ENCODE data around the gene WIPF2.

The WIPF2 gene

DNA sequence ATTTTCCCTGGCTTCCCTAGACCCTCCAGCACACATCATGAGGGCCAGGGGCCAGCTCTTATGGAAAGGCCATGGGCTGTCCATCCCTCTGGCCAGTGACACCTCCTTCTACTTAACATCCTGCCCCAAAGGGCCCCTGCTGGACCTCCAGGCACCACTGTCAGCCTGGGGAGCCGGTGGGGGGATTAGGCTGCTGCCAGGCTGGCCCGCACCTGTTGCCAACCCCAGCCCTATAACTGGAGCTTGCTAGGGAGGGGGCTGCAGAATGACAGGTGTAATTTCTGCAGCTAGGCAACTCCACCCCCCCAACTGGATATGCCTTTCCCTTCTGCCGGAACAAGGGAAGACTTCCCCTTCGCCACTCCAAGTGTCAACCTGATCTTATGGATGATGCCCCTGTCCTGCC lies 102.4 kb downstream of the WIPF2 start:
- DNase-seq = no peak
- peak overlapping the region; percentile 86 for H3K27ac ChIP-seq (ENCODE audit: low read length)
- H3K4me3 ChIP-seq (ENCODE audit: low read depth in 1 of 2, low read length in 2 of 2) = peak overlapping the region in 1 of 2 experiments; percentile 50; a peak in 2 of 4 replicates
- no peak for ATAC-seq (ENCODE audit: insufficient read depth, low read depth)
- no peaks in the 10 kb centered on the region for H3K36me3 ChIP-seq (ENCODE audit: insufficient read depth, low read length)
- no peak overlapping the region for H3K9ac ChIP-seq (ENCODE audit: low read depth, low read length)
- TF ChIP-seq EZH2 (IDR thresholded peaks at IDR 0.05; ENCODE audit: borderline replicate concordance, low read depth, low read length, severe bottlenecking) = no peak
- TF ChIP-seq, protein P1, sequence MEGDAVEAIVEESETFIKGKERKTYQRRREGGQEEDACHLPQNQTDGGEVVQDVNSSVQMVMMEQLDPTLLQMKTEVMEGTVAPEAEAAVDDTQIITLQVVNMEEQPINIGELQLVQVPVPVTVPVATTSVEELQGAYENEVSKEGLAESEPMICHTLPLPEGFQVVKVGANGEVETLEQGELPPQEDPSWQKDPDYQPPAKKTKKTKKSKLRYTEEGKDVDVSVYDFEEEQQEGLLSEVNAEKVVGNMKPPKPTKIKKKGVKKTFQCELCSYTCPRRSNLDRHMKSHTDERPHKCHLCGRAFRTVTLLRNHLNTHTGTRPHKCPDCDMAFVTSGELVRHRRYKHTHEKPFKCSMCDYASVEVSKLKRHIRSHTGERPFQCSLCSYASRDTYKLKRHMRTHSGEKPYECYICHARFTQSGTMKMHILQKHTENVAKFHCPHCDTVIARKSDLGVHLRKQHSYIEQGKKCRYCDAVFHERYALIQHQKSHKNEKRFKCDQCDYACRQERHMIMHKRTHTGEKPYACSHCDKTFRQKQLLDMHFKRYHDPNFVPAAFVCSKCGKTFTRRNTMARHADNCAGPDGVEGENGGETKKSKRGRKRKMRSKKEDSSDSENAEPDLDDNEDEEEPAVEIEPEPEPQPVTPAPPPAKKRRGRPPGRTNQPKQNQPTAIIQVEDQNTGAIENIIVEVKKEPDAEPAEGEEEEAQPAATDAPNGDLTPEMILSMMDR (IDR thresholded peaks at IDR 0.05; ENCODE audit: borderline replicate concordance, extremely low read depth, low read length, poor library complexity, severe bottlenecking) = no peak
- H3K9me3 ChIP-seq (ENCODE audit: insufficient read depth, low read length, severe bottlenecking) = no peaks in the 10 kb centered on the region
- H4K20me1 ChIP-seq (ENCODE audit: insufficient read depth, low read length) = peaks cover 54% of the 10 kb centered on the region
- peak overlapping the region; percentile 67 for H3K4me2 ChIP-seq (ENCODE audit: insufficient read depth, low read length)
- peaks cover 20% of the 10 kb centered on the region for H3K79me2 ChIP-seq (ENCODE audit: insufficient read depth, low read length)
- no peaks in the 10 kb centered on the region for H3K27me3 ChIP-seq (ENCODE audit: insufficient read depth, low read length, poor library complexity)
- no peak overlapping the region for H2AFZ ChIP-seq (ENCODE audit: low read depth, low read length)
- peaks cover 80% of the 10 kb centered on the region for H3K4me1 ChIP-seq (ENCODE audit: insufficient read depth, low read length)

DNA sequence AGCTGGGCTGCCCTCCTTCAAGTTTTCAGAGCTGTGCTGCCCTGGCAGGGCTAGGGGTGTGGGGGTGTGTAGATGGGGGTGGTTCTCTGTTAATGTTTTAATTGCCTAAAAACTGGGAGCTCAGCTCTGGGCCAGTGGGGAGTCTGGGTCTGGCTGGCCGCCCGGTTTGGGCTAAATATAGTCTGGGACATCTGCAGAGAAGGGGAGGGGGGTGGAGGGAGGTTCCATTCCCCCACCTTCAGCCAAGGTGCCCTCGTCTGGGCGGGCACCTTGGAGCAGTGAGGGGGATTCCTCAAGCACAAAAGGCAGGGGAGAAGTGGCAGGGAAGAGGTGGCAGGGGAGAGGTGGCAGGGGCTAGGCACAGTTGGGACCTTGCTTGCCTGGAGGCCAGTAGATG lies 102.9 kb downstream of the WIPF2 start:
- Histone ChIP-seq H3K4me1 (ENCODE audit: insufficient read depth, low read length) (peaks cover 83% of the 10 kb centered on the region), H3K9me3 (ENCODE audit: insufficient read depth, low read length, severe bottlenecking) (no peaks in the 10 kb centered on the region), H3K36me3 (ENCODE audit: insufficient read depth, low read length) (no peaks in the 10 kb centered on the region), H3K27me3 (ENCODE audit: insufficient read depth, low read length, poor library complexity) (no peaks in the 10 kb centered on the region), H3K27ac (ENCODE audit: low read length) (peak overlapping the region; percentile 86), H4K20me1 (ENCODE audit: insufficient read depth, low read length) (peaks cover 55% of the 10 kb centered on the region), H2AFZ (ENCODE audit: low read depth, low read length) (no peak overlapping the region), H3K79me2 (ENCODE audit: insufficient read depth, low read length) (peaks cover 23% of the 10 kb centered on the region), H3K4me3 (ENCODE audit: low read depth in 1 of 2, low read length in 2 of 2) (peak overlapping the region in 1 of 2 experiments; percentile 50; a peak in 2 of 4 replicates), H3K4me2 (ENCODE audit: insufficient read depth, low read length) (peak overlapping the region; percentile 67), H3K9ac (ENCODE audit: low read depth, low read length) (peak overlapping the region; percentile 42)
- DNase-seq = no peak
- ATAC-seq (ENCODE audit: insufficient read depth, low read depth) = no peak
- TF ChIP-seq, protein P1 (IDR thresholded peaks at IDR 0.05; ENCODE audit: borderline replicate concordance, extremely low read depth, low read length, poor library complexity, severe bottlenecking) = no peak
- no peak for TF ChIP-seq EZH2 (IDR thresholded peaks at IDR 0.05; ENCODE audit: borderline replicate concordance, low read depth, low read length, severe bottlenecking)

DNA sequence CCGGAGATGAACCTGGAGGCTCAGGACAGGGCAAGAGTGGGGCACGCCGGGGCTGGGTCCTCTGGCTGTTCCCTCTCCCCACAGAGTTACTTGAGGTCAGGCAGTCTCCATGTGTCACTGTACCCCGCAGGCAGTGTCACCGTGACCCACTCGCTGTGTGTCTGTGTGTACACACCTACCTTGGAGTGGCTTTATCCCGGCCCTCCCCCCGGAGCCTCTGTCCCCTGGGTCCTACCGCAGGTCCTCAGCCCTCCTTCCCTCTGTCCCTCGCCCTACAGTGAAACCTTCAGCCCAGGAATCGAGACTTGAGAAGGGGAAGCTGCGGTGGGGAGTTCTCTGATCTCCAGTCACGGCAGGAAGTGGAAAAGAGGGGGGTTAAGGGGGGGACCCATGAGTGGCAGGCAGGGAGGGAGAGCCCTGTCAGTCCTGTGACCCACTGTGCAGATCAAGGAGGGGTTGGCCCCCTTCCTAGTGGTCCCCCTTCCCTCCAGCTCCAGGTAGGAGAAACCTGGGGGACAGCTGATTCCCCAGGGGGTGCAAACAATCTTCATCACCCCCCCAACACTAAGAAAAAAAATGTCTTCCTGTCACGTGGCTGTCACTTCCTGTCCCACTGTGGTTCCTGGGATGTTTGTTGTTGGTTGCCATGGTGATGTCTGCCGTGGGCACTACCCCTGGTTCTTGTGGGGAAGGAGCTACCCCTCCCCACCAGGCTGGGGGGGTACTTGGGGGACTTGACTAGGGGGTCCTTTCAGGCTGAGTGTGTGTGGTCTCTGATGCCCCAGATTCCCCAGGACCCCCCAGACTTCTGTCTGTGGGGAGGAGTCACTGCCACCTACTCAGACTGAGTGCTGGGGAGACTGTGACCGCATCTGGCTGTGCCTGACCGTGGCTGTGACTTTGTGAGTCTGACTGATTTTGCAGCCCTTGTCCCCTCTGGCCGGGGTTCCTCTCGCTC lies 103.5 kb downstream of the WIPF2 start:
- Histone ChIP-seq H3K9ac (ENCODE audit: low read depth, low read length) (peak overlapping the region; percentile 42), H3K9me3 (ENCODE audit: insufficient read depth, low read length, severe bottlenecking) (no peaks in the 10 kb centered on the region), H3K4me3 (ENCODE audit: low read depth in 1 of 2, low read length in 2 of 2) (peak overlapping the region in 1 of 2 experiments; percentile 50; a peak in 2 of 4 replicates), H3K36me3 (ENCODE audit: insufficient read depth, low read length) (no peaks in the 10 kb centered on the region), H3K27ac (ENCODE audit: low read length) (peak overlapping the region; percentile 86), H2AFZ (ENCODE audit: low read depth, low read length) (peak overlapping the region; percentile 35; the same call in 1 of the 2 replicates), H3K4me2 (ENCODE audit: insufficient read depth, low read length) (peak overlapping the region; percentile 67), H3K79me2 (ENCODE audit: insufficient read depth, low read length) (peaks cover 23% of the 10 kb centered on the region), H3K4me1 (ENCODE audit: insufficient read depth, low read length) (peaks cover 78% of the 10 kb centered on the region), H4K20me1 (ENCODE audit: insufficient read depth, low read length) (peaks cover 61% of the 10 kb centered on the region), H3K27me3 (ENCODE audit: insufficient read depth, low read length, poor library complexity) (no peaks in the 10 kb centered on the region)
- TF ChIP-seq, protein P1 (IDR thresholded peaks at IDR 0.05; ENCODE audit: borderline replicate concordance, extremely low read depth, low read length, poor library complexity, severe bottlenecking) = no peak
- TF ChIP-seq EZH2 (IDR thresholded peaks at IDR 0.05; ENCODE audit: borderline replicate concordance, low read depth, low read length, severe bottlenecking) = no peak
- peak; percentile 64 for ATAC-seq (ENCODE audit: insufficient read depth, low read depth)
- DNase-seq = peak; percentile 92
